Erythroblast (primary cell): ENCODE results near the gene SLC25A51.

Experiments
- GATA1 ChIP-seq: IDR thresholded peaks from 2 replicates; pipeline ENCODE4 v1.6.1; 2011; ENCODE audit warnings: low read depth, mild to moderate bottlenecking, control low read depth, low read length, moderate library complexity
- POLR2A ChIP-seq: IDR thresholded peaks from 2 replicates; pipeline ENCODE4 v1.6.1; 2011; ENCODE audit warnings: mild to moderate bottlenecking, low read length

DNA sequence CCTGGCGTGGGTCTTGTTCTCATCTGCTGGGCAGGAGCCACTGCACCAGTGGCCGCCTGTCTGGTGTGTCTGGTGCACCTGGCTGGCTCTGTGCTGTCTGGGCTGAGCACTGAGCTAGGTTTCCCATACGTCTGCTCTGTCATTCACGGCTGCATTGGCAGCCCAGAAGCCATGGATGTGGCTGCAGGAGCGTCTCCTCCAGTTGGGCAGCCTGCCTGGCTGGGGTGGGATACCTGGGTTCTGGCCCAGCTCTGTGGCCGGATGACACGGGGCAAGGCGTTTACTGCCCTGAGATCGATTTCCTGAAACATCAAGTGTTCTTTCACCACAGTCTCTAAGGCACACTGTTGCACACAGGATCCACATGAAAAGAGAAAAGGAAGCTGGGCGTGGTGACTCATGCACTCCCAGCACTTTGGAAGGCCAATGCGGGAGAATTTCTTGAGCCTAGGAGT lies 25.5 kb upstream of the SLC25A51 start:
- TF ChIP-seq POLR2A (no peak), GATA1 (no peak)
